AG09309 (cell line): ENCODE measurements around the gene RCAN1.

Experiments used
- DNase-seq: peaks from one replicate; pipeline ENCODE4 v3.0.0-alpha.2; 2010; ENCODE audit warnings: low read depth
- H3K4me3 ChIP-seq: 2 replicates; pipeline ENCODE4 v1.5.1; 2011; ENCODE audit warnings: mild to moderate bottlenecking, low read depth, low read length, moderate library complexity; ENCODE audit not compliant: control insufficient read depth
- TF ChIP-seq, protein P1 (sequence below): IDR thresholded peaks from 2 replicates; pipeline ENCODE4 v1.5.1; 2011; ENCODE audit warnings: mild to moderate bottlenecking, low read depth, low read length, inconsistent platforms; ENCODE audit not compliant: insufficient read depth, control insufficient read depth; ENCODE audit errors: missing control alignments

Gene RCAN1

GRCh38 chr21:34639250-34639649 lies 24.3 kb upstream of the RCAN1 start:
- TF ChIP-seq, protein P1, sequence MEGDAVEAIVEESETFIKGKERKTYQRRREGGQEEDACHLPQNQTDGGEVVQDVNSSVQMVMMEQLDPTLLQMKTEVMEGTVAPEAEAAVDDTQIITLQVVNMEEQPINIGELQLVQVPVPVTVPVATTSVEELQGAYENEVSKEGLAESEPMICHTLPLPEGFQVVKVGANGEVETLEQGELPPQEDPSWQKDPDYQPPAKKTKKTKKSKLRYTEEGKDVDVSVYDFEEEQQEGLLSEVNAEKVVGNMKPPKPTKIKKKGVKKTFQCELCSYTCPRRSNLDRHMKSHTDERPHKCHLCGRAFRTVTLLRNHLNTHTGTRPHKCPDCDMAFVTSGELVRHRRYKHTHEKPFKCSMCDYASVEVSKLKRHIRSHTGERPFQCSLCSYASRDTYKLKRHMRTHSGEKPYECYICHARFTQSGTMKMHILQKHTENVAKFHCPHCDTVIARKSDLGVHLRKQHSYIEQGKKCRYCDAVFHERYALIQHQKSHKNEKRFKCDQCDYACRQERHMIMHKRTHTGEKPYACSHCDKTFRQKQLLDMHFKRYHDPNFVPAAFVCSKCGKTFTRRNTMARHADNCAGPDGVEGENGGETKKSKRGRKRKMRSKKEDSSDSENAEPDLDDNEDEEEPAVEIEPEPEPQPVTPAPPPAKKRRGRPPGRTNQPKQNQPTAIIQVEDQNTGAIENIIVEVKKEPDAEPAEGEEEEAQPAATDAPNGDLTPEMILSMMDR: no peak
- DNase-seq: no peak

GRCh38 chr21:34636961-34637360 lies 22.0 kb upstream of the RCAN1 start:
- no peak overlapping the region for H3K4me3 ChIP-seq
- TF ChIP-seq, protein P1: no peak
- no peak for DNase-seq

More at GRCh38 chr21:34639250-34639649, 24.3 kb upstream of the RCAN1 start:
- no peak overlapping the region for H3K4me3 ChIP-seq

DNA sequence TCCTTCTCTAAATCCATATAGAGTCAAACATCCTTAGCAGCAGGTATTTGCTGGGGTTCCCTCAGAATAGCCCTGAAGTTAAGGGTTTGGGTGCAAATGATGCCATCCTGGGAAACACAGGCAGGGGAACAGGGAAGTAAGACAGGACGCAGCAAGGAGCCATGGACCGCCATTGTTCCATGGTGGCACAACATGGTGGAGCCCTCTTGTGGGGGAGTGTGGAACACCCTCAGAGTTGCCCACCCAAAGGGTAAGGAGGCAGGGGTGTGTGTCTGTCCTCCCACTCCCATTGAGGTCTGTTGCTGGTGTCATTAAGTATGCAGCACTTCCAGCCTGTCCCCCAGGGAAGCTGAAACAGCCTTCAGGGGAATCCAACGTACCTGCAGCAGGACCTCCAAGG lies 20.4 kb upstream of the RCAN1 start:
- DNase-seq: no peak
- H3K4me3 ChIP-seq: no peak overlapping the region
- TF ChIP-seq, protein P1: peak; percentile 32

GRCh38 chr21:34632498-34632897 lies 17.6 kb upstream of the RCAN1 start:
- TF ChIP-seq, protein P1: no peak

GRCh38 chr21:34630536-34631143 lies 15.7 kb upstream of the RCAN1 start:
- TF ChIP-seq, protein P1: peak; percentile 73
- DNase-seq: peak; percentile 21
- H3K4me3 ChIP-seq: no peak overlapping the region

More at GRCh38 chr21:34632498-34632897, 17.6 kb upstream of the RCAN1 start:
- DNase-seq: no peak
- H3K4me3 ChIP-seq: no peak overlapping the region

DNA sequence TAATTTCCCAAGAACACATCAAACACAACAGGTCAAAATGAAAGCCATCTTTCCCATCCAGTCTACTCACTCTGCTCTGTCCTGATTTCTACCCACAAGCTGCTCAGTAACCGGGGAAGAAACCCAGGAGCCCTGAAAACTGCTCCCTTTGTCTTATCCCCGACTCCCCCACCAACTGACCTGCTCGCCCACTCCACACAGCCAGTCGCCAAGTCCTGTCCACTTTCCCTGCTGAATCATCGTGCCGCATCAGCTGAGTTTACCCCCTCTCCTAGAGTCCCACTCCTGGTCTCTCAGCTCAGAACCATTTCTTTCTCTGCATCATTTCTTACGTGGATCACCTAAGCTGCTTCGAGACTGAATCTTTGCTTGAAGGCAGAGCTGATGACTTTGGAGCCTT lies 11.2 kb upstream of the RCAN1 start:
- no peak for DNase-seq
- TF ChIP-seq, protein P1: no peak

More for the DNA sequence above, 11.2 kb upstream of the RCAN1 start:
- no peak overlapping the region for H3K4me3 ChIP-seq
